GM12878 (cell line): ENCODE results near the gene TC2N. TPM values are rescaled to one million over a fixed set of nuclear protein-coding genes. Genes with fewer than 3 reads are reported as not detected.

Source experiments
- ATAC-seq: fragments of 200-7000 bp; cut with Tn5 transposase; 3 replicates; pipeline ENCODE4 v1.9.1; 2020; ENCODE audit warnings: mild to moderate bottlenecking, moderate library complexity
- BruUV-seq: library from RNA; stranded (reverse); fragments of 400-500 nt; replicated peaks from 2 replicates; lab custom pipeline; 2021; lab: Mats Ljungman, UMichigan
- CTCF ChIA-PET: fragments of 300-600 bp; sonication (Branson Sonifier 250); formaldehyde crosslinking; extraction: SDS; loops from one replicate; lab custom pipeline; 2021; ENCODE audit warnings: inconsistent platforms; lab: Yijun Ruan, JAX
- POLR2A ChIA-PET: fragments of 350-600 bp; formaldehyde crosslinking; extraction: SDS; loops from one replicate; lab custom pipeline; 2021; ENCODE audit warnings: inconsistent platforms; lab: Charles Lee
- RAD21 ChIA-PET: fragments of 300-600 bp; sonication (Branson Sonifier 250); formaldehyde crosslinking; loops from one replicate; lab custom pipeline; 2023; ENCODE audit warnings: antibody characterized with exemption; ENCODE audit not compliant: unreplicated experiment; lab: Charles Lee
- SMC1A ChIA-PET: fragments of 300-600 bp; sonication (Branson Sonifier 250); formaldehyde crosslinking; loops from one replicate; lab custom pipeline; 2023; ENCODE audit not compliant: unreplicated experiment, uncharacterized antibody; lab: Charles Lee
- DNase-seq: peaks from one replicate; pipeline ENCODE4 v3.0.0-alpha.2; 2011; ENCODE audit warnings: low read depth, low spot score
- FAIRE-seq: peaks from 3 replicates; lab custom pipeline; 2011; peaks lifted over from hg19 to GRCh38; lab: Jason Lieb, UNC
- H2AFZ ChIP-seq: 2 replicates; pipeline ENCODE4 v1.6.0; 2011; ENCODE audit warnings: low read depth, low read length, control low read depth; ENCODE audit not compliant: control insufficient read depth
- H3K27ac ChIP-seq: 2 replicates; pipeline ENCODE4 v1.5.1; 2011; ENCODE audit warnings: control low read depth; ENCODE audit not compliant: control insufficient read depth, insufficient read depth
- H3K27me3 ChIP-seq, 2 experiments: replicated peaks in 1 of 2; 2 replicates each; pipeline versions ENCODE4 v1.6.0 to v1.6.1; 2011; ENCODE audit warnings: low read length in 1 of 2; ENCODE audit not compliant: control insufficient read depth in 2 of 2, insufficient read depth in 2 of 2
- H3K36me3 ChIP-seq, 2 experiments: 2 replicates each; pipeline ENCODE4 v1.5.1; 2011; ENCODE audit warnings: low read length in 1 of 2; ENCODE audit not compliant: control insufficient read depth in 2 of 2, insufficient read depth in 2 of 2
- H3K4me1 ChIP-seq: 2 replicates; pipeline ENCODE4 v1.6.1; 2011; ENCODE audit warnings: mild to moderate bottlenecking, low read length, moderate library complexity, mixed read lengths; ENCODE audit not compliant: control insufficient read depth, insufficient read depth
- H3K4me2 ChIP-seq: 2 replicates; pipeline ENCODE4 v1.6.0; 2011; ENCODE audit warnings: control low read depth; ENCODE audit not compliant: control insufficient read depth, insufficient read depth
- H3K4me3 ChIP-seq: fragments of 200-600 bp; sonication (generic); 2 replicates; pipeline ENCODE4 v1.5.1; 2016
- H3K79me2 ChIP-seq: 2 replicates; pipeline ENCODE4 v1.6.0; 2011; ENCODE audit warnings: low read length; ENCODE audit not compliant: control insufficient read depth, insufficient read depth
- H3K9ac ChIP-seq: 2 replicates; pipeline ENCODE4 v1.8.0; 2011; ENCODE audit warnings: low read length, control low read depth, mixed read lengths; ENCODE audit not compliant: control insufficient read depth, insufficient read depth
- H3K9me3 ChIP-seq: replicated peaks from 3 replicates; pipeline ENCODE4 v1.5.1; 2011; ENCODE audit warnings: mild to moderate bottlenecking, low read length; ENCODE audit not compliant: control insufficient read depth, insufficient read depth
- H4K20me1 ChIP-seq: 2 replicates; pipeline ENCODE4 v1.6.0; 2011; ENCODE audit not compliant: control insufficient read depth, insufficient read depth
- DPF2 ChIP-seq: fragments of 450-650 bp; IDR thresholded peaks from 2 replicates; pipeline ENCODE4 v1.6.1; 2017; ENCODE audit warnings: mild to moderate bottlenecking
- GATAD2B ChIP-seq: fragments of 450-650 bp; conservative IDR thresholded peaks from 2 replicates; pipeline ENCODE4 v1.6.1; 2017; ENCODE audit warnings: low read depth, mild to moderate bottlenecking, moderate library complexity
- JUNB ChIP-seq: IDR thresholded peaks from 2 replicates; pipeline ENCODE4 v1.6.1; 2016; ENCODE audit warnings: antibody characterized with exemption, mild to moderate bottlenecking
- KDM1A ChIP-seq: fragments of 200-600 bp; sonication (generic); IDR thresholded peaks from 2 replicates; pipeline ENCODE4 v1.6.1; 2016; ENCODE audit warnings: borderline replicate concordance
- NFIC ChIP-seq: IDR thresholded peaks from 2 replicates; pipeline ENCODE4 v1.6.1; 2012; ENCODE audit warnings: low read depth, mild to moderate bottlenecking, inconsistent platforms, low read length, moderate library complexity
- NR2C2 ChIP-seq: IDR thresholded peaks from 2 replicates; pipeline ENCODE4 v1.6.1; 2011; ENCODE audit warnings: borderline replicate concordance, low read depth; ENCODE audit not compliant: control insufficient read depth, insufficient read length
- PAX8 ChIP-seq: fragments of 450-650 bp; IDR thresholded peaks from 2 replicates; pipeline ENCODE4 v1.6.1; 2017; ENCODE audit warnings: mild to moderate bottlenecking, moderate library complexity
- SP1 ChIP-seq: IDR thresholded peaks from one replicate; pipeline ENCODE4 v1.6.1; 2011; ENCODE audit warnings: low read depth, low read length
- SPI1 ChIP-seq: IDR thresholded peaks from 2 replicates; pipeline ENCODE4 v1.6.1; 2011; ENCODE audit warnings: low read depth, mild to moderate bottlenecking, low read length, moderate library complexity, borderline replicate concordance; ENCODE audit not compliant: insufficient read depth
- STAT3 ChIP-seq: IDR thresholded peaks from 2 replicates; pipeline ENCODE4 v1.6.1; 2011; ENCODE audit warnings: low read depth, low read length, improper control_type of control experiment
- WRNIP1 ChIP-seq: IDR thresholded peaks from 2 replicates; pipeline ENCODE4 v1.6.1; 2011; ENCODE audit warnings: low read depth, low read length, improper control_type of control experiment, borderline replicate concordance
- ZNF207 ChIP-seq: fragments of 450-650 bp; IDR thresholded peaks from 2 replicates; pipeline ENCODE4 v1.6.1; 2014; ENCODE audit warnings: antibody characterized with exemption, mild to moderate bottlenecking, borderline replicate concordance
- ZNF622 ChIP-seq: fragments of 450-650 bp; IDR thresholded peaks from 2 replicates; pipeline ENCODE4 v1.6.1; 2017; ENCODE audit warnings: mild to moderate bottlenecking, inconsistent platforms
- ZSCAN29 ChIP-seq: fragments of 450-650 bp; IDR thresholded peaks from 2 replicates; pipeline ENCODE4 v1.6.1; 2017; ENCODE audit warnings: mild to moderate bottlenecking, moderate library complexity
- WGBS: methylation state at CpG from one replicate; pipeline ENCODE4 v1.1.6; 2016; ENCODE audit warnings: low lambda C conversion rate; ENCODE audit not compliant: insufficient replicate concordance, insufficient coverage; ENCODE audit errors: missing lambda C conversion rate; 5-methylcytosine and 5-hydroxymethylcytosine counted together
- in situ Hi-C: fragments of 300-500 bp; cut with MboI; formaldehyde crosslinking; loops from 9 replicates; pipeline ENCODE4 v1.14.3; 2018; ENCODE audit warnings: mixed read lengths
- intact Hi-C: fragments of 100-400 bp; cut with micrococcal nuclease; formaldehyde crosslinking; loops from one replicate; pipeline ENCODE4 v1.14.2; 2022; ENCODE audit not compliant: unreplicated experiment
- polyA plus RNA-seq, 11 experiments: library from polyadenylated mRNA; depleted of rRNA in 4 of 11; unstranded in 6 of 11; stranded (reverse) in 5 of 11; fragments of >200 nt; fragmentation: Nextera tagmentation in 4 of 11; fragmentation: Illumina TruSeq in 1 of 11; extraction: Ambion mirVana in 4 of 11; extraction: Trizol in 1 of 11; gene quantifications; 1 replicate in 1 of 11; 2 replicates in 10 of 11; pipeline versions ENCODE4 v1.2.1 to v1.2.3, GENCODE V29; 2011 to 2016; ENCODE audit warnings: inconsistent platforms in 2 of 11, missing spikeins in 2 of 11, low read depth in 1 of 11
- total RNA-seq, 4 experiments: library from RNA; depleted of rRNA in 3 of 4; stranded (reverse); fragments of >200 nt in 3 of 4; fragmentation: Illumina TruSeq in 1 of 4; extraction: Trizol in 1 of 4; gene quantifications; 2 replicates each; pipeline versions ENCODE4 v1.2.1 to v1.2.3, GENCODE V29; 2013 to 2021
- TF ChIP-seq, protein P1 (sequence below): IDR thresholded peaks from 2 replicates; pipeline ENCODE4 v1.6.1; 2011; ENCODE audit warnings: borderline replicate concordance, low read depth, mild to moderate bottlenecking, moderate library complexity, mixed read lengths, low read length; ENCODE audit not compliant: insufficient read depth; ENCODE audit errors: extremely low read length
- TF ChIP-seq, protein P2 (sequence below): fragments of 450-650 bp; formaldehyde crosslinking; IDR thresholded peaks from 2 replicates; pipeline ENCODE4 v1.4.0; 2022; ENCODE audit warnings: mild to moderate bottlenecking, moderate library complexity

TC2N gene
- total and polyA plus RNA-seq, 10 of the 15 experiments (the other 5 are each of a cell fraction or from before 2014, with no cell fraction given) = 0.15 to 1.6 (median 0.35) TPM

DNA sequence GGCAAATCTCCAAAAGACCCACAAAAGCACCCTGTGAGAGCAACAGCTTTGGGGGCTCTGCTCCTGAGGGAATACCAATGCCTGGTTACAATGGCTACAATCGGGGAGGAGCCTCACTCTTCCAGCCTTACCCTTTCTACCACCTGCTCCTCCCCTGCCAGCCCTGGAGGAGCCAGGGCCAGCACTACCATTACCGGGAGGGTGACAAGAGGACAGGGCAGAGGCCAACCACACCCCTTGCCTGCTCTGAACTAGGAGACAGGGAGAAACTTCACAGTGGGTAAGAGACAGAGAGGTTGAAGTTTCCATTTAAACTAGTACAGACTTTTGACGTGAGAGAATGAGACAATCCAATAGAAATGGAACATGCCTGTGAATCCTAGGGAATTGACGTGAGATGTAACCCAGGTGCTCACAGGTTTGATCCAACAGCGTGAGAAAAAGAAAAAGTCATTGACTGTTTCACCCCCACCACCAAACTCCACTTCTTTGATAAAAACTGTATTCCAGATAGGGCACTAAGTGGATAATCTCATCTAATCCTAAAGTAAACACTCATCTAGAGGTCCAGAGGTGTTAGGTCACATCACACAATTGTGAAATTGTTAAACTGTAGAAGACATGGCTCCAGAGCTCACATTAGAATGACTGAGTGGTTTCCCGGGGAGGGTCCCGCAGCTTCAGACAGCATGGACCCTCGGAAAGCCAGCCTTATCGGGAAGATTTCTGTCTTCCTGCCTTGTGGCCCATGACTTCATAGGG, 8.4 kb upstream of the TC2N start:
- H4K20me1 ChIP-seq = no peaks in the 10 kb centered on the region
- RAD21 ChIA-PET = no interaction called here
- intact Hi-C loops = no loop called here
- FAIRE-seq = no peak
- no peak overlapping the region for H3K9ac ChIP-seq
- no peak for TF ChIP-seq ZNF207
- TF ChIP-seq STAT3 = no peak
- no peak for TF ChIP-seq ZNF622
- no peak for TF ChIP-seq KDM1A
- TF ChIP-seq ZSCAN29 = no peak
- TF ChIP-seq, protein P1, sequence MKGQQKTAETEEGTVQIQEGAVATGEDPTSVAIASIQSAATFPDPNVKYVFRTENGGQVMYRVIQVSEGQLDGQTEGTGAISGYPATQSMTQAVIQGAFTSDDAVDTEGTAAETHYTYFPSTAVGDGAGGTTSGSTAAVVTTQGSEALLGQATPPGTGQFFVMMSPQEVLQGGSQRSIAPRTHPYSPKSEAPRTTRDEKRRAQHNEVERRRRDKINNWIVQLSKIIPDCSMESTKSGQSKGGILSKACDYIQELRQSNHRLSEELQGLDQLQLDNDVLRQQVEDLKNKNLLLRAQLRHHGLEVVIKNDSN = no peak
- TF ChIP-seq WRNIP1 = no peak
- no peak for TF ChIP-seq DPF2
- no peak for TF ChIP-seq JUNB
- TF ChIP-seq, protein P2, sequence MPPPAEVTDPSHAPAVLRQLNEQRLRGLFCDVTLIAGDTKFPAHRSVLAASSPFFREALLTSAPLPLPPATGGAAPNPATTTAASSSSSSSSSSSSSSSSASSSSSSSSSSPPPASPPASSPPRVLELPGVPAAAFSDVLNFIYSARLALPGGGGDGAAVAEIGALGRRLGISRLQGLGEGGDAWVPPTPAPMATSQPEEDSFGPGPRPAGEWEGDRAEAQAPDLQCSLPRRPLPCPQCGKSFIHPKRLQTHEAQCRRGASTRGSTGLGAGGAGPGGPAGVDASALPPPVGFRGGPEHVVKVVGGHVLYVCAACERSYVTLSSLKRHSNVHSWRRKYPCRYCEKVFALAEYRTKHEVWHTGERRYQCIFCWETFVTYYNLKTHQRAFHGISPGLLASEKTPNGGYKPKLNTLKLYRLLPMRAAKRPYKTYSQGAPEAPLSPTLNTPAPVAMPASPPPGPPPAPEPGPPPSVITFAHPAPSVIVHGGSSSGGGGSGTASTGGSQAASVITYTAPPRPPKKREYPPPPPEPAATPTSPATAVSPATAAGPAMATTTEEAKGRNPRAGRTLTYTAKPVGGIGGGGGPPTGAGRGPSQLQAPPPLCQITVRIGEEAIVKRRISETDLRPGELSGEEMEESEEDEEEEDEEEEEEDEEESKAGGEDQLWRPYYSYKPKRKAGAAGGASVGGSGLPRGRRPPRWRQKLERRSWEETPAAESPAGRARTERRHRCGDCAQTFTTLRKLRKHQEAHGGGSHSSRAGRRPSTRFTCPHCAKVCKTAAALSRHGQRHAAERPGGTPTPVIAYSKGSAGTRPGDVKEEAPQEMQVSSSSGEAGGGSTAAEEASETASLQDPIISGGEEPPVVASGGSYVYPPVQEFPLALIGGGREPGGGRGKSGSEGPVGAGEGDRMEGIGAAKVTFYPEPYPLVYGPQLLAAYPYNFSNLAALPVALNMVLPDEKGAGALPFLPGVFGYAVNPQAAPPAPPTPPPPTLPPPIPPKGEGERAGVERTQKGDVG (CRISPR knock-in tag) = no peak
- TF ChIP-seq NR2C2 = no peak
- TF ChIP-seq SP1 = no peak
- TF ChIP-seq PAX8 = no peak
- no peak for TF ChIP-seq GATAD2B
- no peak for TF ChIP-seq NFIC
- no peak for TF ChIP-seq SPI1
- TF ChIP-seq, all 136 proteins: peak for 0
- in situ Hi-C loops = no loop called here
- Histone ChIP-seq H3K79me2 (no peaks in the 10 kb centered on the region), H3K4me3 (no peak overlapping the region), H3K4me1 (peaks cover 28% of the 10 kb centered on the region), H3K4me2 (no peak overlapping the region), H3K9me3 (no peaks in the 10 kb centered on the region), H2AFZ (no peak overlapping the region), H3K27ac (no peak overlapping the region), H3K27me3 (no peaks in the 10 kb centered on the region), H3K36me3 (no peaks in the 10 kb centered on the region)
- ChIA-PET POLR2A (no interaction called here), CTCF (interaction anchor here (1.4 kb wide), 1 partner anchor 16 kb away, joined by 4 read pairs; no protein-coding TSS in a partner anchor), SMC1A (no interaction called here)
- DNase-seq = no peak
- ATAC-seq = no peak
- BruUV-seq = no TSS peak
- 86% methylated on average over 9 of the region's 9 CpGs for WGBS
